GM23338 (cell line): ENCODE data around the gene UIMC1. TPM values are rescaled to one million over a fixed set of nuclear protein-coding genes. Genes with fewer than 3 reads are reported as not detected.

ENCODE experiments used
- ATAC-seq: fragments of 200-7000 bp; cut with Tn5 transposase; 3 replicates; pipeline ENCODE4 v1.9.1; 2020
- DNase-seq: peaks from one replicate; pipeline ENCODE4 v3.0.0-alpha.2; 2015; ENCODE audit warnings: low spot score
- H2AFZ ChIP-seq: fragments of 200-600 bp; sonication (generic); 2 replicates; pipeline ENCODE4 v1.8.0; 2016; ENCODE audit warnings: antibody characterized with exemption, mild to moderate bottlenecking, moderate library complexity
- H3F3A ChIP-seq: fragments of 200-600 bp; sonication (generic); replicated peaks from 2 replicates; pipeline ENCODE4 v1.8.0; 2017; ENCODE audit warnings: antibody characterized with exemption, mixed run types, low read depth
- H3K27ac ChIP-seq: fragments of 200-600 bp; sonication (generic); 2 replicates; pipeline ENCODE4 v1.6.1; 2016; ENCODE audit warnings: low read depth
- H3K27me3 ChIP-seq: fragments of 200-600 bp; sonication (generic); 2 replicates; pipeline ENCODE4 v1.8.0; 2016; ENCODE audit warnings: mild to moderate bottlenecking, mixed run types, moderate library complexity; ENCODE audit not compliant: insufficient read depth
- H3K36me3 ChIP-seq: fragments of 200-600 bp; sonication (generic); 2 replicates; pipeline ENCODE4 v1.8.0; 2016; ENCODE audit warnings: mild to moderate bottlenecking; ENCODE audit not compliant: insufficient read depth
- H3K4me1 ChIP-seq: fragments of 200-600 bp; sonication (generic); 2 replicates; pipeline ENCODE4 v1.8.0; 2016; ENCODE audit warnings: mild to moderate bottlenecking, moderate library complexity; ENCODE audit not compliant: insufficient read depth
- H3K4me2 ChIP-seq: fragments of 200-600 bp; sonication (generic); 2 replicates; pipeline ENCODE4 v1.7.1; 2017; ENCODE audit warnings: mixed run types
- H3K4me3 ChIP-seq: fragments of 200-600 bp; sonication (generic); 2 replicates; pipeline ENCODE4 v1.6.1; 2016; ENCODE audit warnings: mixed run types
- H3K79me2 ChIP-seq: fragments of 200-600 bp; sonication (generic); replicated peaks from 2 replicates; pipeline ENCODE4 v1.8.0; 2017; ENCODE audit warnings: mild to moderate bottlenecking; ENCODE audit not compliant: insufficient read depth
- H3K9me2 ChIP-seq: fragments of 200-600 bp; sonication (generic); 2 replicates; pipeline ENCODE4 v1.8.0; 2017; ENCODE audit not compliant: insufficient read depth
- H4K20me1 ChIP-seq: fragments of 200-600 bp; sonication (generic); replicated peaks from 2 replicates; pipeline ENCODE4 v1.8.0; 2017; ENCODE audit warnings: mild to moderate bottlenecking; ENCODE audit not compliant: insufficient read depth
- H3K27ac Mint-ChIP-seq: 2 replicates; pipeline ENCODE4 v1.8.0; 2020; ENCODE audit warnings: inconsistent platforms, mild to moderate bottlenecking, moderate library complexity, mixed read lengths
- H3K27me3 Mint-ChIP-seq: 3 replicates; pipeline ENCODE4 v1.8.0; 2022; ENCODE audit warnings: low read depth, mild to moderate bottlenecking, moderate library complexity, mixed read lengths, inconsistent platforms; ENCODE audit not compliant: insufficient read depth, poor library complexity
- H3K36me3 Mint-ChIP-seq: 3 replicates; pipeline ENCODE4 v1.8.0; 2021; ENCODE audit warnings: low read depth, mild to moderate bottlenecking, inconsistent platforms, moderate library complexity, mixed read lengths
- H3K4me1 Mint-ChIP-seq: 3 replicates; pipeline ENCODE4 v1.8.0; 2020; ENCODE audit warnings: mild to moderate bottlenecking, inconsistent platforms, mixed read lengths
- H3K4me3 Mint-ChIP-seq: 3 replicates; pipeline ENCODE4 v1.8.0; 2021; ENCODE audit warnings: moderate library complexity, mild to moderate bottlenecking, inconsistent platforms, mixed read lengths
- H3K9me3 Mint-ChIP-seq: 3 replicates; pipeline ENCODE4 v1.8.0; 2020; ENCODE audit warnings: moderate library complexity, mild to moderate bottlenecking, inconsistent platforms, mixed read lengths
- CREB1 ChIP-seq: fragments of 250-450 bp; sonication (Bioruptor Pico); IDR thresholded peaks from 2 replicates; pipeline ENCODE4 v1.5.0; 2020; ENCODE audit warnings: low read depth, mild to moderate bottlenecking, moderate library complexity
- EZH2 ChIP-seq: fragments of 200-600 bp; sonication (generic); IDR thresholded peaks from one replicate; pipeline ENCODE4 v1.8.0; 2017; ENCODE audit warnings: antibody characterized with exemption, mild to moderate bottlenecking, low read depth; ENCODE audit not compliant: unreplicated experiment
- EZH2phosphoT487 ChIP-seq: fragments of 200-600 bp; sonication (generic); IDR thresholded peaks from one replicate; pipeline ENCODE4 v1.8.1; 2018; ENCODE audit warnings: antibody characterized with exemption; ENCODE audit not compliant: unreplicated experiment
- JUNB ChIP-seq: IDR thresholded peaks from one replicate; pipeline ENCODE4 v1.6.1; 2016; ENCODE audit warnings: antibody characterized with exemption; ENCODE audit not compliant: unreplicated experiment
- POLR2AphosphoS5 ChIP-seq: IDR thresholded peaks from 2 replicates; pipeline ENCODE4 v1.6.1; 2016; ENCODE audit warnings: antibody characterized with exemption, low read depth
- STAT1 ChIP-seq: IDR thresholded peaks from one replicate; pipeline ENCODE4 v1.6.1; 2016; ENCODE audit warnings: antibody characterized with exemption; ENCODE audit not compliant: unreplicated experiment
- ZNF114 ChIP-seq: fragments of 250-450 bp; sonication (Bioruptor Pico); IDR thresholded peaks from 2 replicates; pipeline ENCODE4 v1.5.0; 2020; ENCODE audit warnings: mild to moderate bottlenecking, moderate library complexity
- ZNF331 ChIP-seq: fragments of 250-450 bp; sonication (Bioruptor Pico); IDR thresholded peaks from 2 replicates; pipeline ENCODE4 v1.5.0; 2020; ENCODE audit warnings: low read depth, mild to moderate bottlenecking, moderate library complexity
- polyA plus RNA-seq: library from polyadenylated mRNA; unstranded; fragments of >200 nt; fragmentation: Nextera tagmentation; extraction: Ambion mirVana; gene quantifications from 2 replicates; pipeline ENCODE4 v1.2.1, GENCODE V29; 2016
- total RNA-seq: library from RNA; depleted of rRNA; stranded (reverse); fragments of >200 nt; shearing (Covaris generic); gene quantifications from 2 replicates; pipeline ENCODE4 v1.2.3, GENCODE V29; 2014
- TF ChIP-seq, protein P1 (sequence below): IDR thresholded peaks from one replicate; pipeline ENCODE4 v1.6.1; 2018; ENCODE audit warnings: antibody characterized with exemption; ENCODE audit not compliant: unreplicated experiment
- TF ChIP-seq, protein P2 (sequence below): IDR thresholded peaks from 2 replicates; pipeline ENCODE4 v1.6.1; 2016; ENCODE audit warnings: antibody characterized with exemption

UIMC1 gene
- total and polyA plus RNA-seq, 2 experiments from 2014 or later, result 36.4 to 40.1 TPM

DNA sequence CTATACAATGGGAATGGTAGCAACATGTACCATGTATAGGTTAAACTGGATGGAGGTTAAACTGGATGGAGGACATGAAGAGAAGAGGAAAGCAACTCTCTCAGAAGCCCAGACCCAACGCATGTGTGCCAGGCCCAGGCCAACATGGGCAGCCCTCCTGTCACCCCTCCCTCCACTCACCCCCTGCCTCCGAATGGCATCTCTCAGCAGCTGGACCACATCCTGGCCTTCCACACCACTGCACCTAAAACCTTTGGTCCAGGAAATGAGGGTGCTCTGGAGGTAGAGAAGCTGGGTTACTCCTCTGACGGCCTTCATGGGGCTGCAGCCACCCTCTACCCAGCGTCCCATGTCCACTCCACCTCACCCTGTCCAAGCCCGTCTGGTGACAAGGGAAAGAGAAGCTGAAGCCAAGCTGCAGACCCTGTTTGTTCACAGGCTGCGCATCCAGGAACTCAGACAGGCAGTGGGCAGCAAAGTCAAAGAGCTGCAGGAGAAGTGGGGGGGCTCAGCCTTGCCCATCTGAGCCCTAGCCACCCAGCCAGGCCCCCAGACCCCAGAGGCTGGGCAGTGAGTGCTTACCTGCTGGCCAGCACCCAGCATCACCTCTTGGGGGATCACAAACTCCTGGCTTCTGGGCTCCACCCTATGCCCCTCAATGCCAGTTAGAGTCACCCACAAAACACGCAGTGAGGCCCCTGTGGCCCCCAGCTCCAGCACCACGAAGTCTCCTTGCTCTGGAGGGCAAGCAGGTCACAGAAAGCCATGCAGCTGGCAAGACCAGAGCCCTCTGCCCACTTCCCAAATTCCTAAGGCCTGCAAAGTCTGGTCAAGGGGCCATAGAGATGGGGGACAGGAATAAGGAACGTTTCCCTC is 115.9 kb downstream of the UIMC1 start (continued):
- TF ChIP-seq, protein P1, sequence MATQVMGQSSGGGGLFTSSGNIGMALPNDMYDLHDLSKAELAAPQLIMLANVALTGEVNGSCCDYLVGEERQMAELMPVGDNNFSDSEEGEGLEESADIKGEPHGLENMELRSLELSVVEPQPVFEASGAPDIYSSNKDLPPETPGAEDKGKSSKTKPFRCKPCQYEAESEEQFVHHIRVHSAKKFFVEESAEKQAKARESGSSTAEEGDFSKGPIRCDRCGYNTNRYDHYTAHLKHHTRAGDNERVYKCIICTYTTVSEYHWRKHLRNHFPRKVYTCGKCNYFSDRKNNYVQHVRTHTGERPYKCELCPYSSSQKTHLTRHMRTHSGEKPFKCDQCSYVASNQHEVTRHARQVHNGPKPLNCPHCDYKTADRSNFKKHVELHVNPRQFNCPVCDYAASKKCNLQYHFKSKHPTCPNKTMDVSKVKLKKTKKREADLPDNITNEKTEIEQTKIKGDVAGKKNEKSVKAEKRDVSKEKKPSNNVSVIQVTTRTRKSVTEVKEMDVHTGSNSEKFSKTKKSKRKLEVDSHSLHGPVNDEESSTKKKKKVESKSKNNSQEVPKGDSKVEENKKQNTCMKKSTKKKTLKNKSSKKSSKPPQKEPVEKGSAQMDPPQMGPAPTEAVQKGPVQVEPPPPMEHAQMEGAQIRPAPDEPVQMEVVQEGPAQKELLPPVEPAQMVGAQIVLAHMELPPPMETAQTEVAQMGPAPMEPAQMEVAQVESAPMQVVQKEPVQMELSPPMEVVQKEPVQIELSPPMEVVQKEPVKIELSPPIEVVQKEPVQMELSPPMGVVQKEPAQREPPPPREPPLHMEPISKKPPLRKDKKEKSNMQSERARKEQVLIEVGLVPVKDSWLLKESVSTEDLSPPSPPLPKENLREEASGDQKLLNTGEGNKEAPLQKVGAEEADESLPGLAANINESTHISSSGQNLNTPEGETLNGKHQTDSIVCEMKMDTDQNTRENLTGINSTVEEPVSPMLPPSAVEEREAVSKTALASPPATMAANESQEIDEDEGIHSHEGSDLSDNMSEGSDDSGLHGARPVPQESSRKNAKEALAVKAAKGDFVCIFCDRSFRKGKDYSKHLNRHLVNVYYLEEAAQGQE, result no peak
- TF ChIP-seq EZH2phosphoT487, result no peak
- TF ChIP-seq JUNB, result no peak
- TF ChIP-seq, protein P2, sequence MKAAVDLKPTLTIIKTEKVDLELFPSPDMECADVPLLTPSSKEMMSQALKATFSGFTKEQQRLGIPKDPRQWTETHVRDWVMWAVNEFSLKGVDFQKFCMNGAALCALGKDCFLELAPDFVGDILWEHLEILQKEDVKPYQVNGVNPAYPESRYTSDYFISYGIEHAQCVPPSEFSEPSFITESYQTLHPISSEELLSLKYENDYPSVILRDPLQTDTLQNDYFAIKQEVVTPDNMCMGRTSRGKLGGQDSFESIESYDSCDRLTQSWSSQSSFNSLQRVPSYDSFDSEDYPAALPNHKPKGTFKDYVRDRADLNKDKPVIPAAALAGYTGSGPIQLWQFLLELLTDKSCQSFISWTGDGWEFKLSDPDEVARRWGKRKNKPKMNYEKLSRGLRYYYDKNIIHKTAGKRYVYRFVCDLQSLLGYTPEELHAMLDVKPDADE, result no peak

DNA sequence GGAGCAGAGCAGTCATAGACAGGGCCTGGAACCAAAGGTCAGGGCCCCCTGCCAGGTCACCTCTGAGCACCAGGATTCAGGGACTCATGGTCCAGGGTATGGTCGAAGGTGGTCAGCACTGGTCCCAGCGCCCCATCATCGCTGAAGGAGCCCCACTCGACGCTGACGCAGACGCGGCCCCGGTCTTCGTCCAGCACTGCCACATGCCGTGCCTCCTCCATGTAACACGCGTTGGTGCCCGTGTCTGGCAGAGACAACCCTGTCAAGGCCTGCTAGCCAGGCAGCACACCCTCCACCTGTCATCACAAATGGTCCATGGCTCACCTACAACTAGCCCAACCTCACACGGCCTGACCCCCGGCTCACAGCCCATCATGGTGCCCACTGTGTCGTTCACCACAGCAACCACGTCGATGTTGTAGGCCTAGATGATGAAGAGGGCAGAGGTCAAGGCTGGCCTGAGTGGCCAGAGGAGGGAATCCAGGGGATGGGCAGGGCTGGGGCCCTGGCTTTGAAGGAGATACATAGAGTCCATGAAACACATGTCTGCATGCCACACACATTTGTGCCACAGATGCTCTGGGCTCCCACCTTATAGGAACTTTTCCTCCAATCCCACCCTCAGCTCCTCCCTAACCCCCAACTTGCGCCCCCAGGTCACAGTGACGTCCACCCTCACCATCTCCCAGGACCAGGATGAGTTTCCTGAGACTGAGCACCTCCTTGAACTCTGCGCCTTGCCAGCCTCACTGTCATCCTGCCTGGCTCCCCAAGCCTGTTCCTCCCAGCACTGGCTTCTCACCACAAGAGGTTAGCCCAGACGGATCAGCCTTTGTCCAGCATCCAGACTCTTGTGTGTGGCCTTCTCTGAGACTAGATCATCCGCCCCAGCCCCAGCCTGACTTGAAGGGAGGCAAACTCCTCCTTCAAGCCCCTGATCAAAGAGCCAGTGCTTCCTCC is 117.0 kb downstream of the UIMC1 start:
- H3K4me1 ChIP-seq, result no peaks in the 10 kb centered on the region
- H4K20me1 ChIP-seq, result no peaks in the 10 kb centered on the region
- Mint-ChIP-seq H3K4me3 (no peak overlapping the region), H3K9me3 (no peaks in the 10 kb centered on the region), H3K4me1 (peaks cover 3% of the 10 kb centered on the region; the same call in 1 of the 3 replicates), H3K27me3 (peaks cover 9% of the 10 kb centered on the region), H3K36me3 (no peaks in the 10 kb centered on the region), H3K27ac (no peak overlapping the region)
- DNase-seq (no peak), ATAC-seq (no peak)
- no peak overlapping the region for H3K4me2 ChIP-seq
- H3K79me2 ChIP-seq, result no peaks in the 10 kb centered on the region
- no peak overlapping the region for H3K27ac ChIP-seq
- H3K27me3 ChIP-seq, result no peaks in the 10 kb centered on the region
- no peak overlapping the region for H3K4me3 ChIP-seq
- H2AFZ ChIP-seq, result no peak overlapping the region
- no peaks in the 10 kb centered on the region for H3F3A ChIP-seq
- H3K9me2 ChIP-seq, result no peaks in the 10 kb centered on the region
- H3K36me3 ChIP-seq, result no peaks in the 10 kb centered on the region
- no peak for TF ChIP-seq ZNF114 (CRISPR knock-in tag)
- TF ChIP-seq, protein P1, result no peak
- no peak for TF ChIP-seq POLR2AphosphoS5
- no peak for TF ChIP-seq STAT1
- no peak for TF ChIP-seq CREB1 (CRISPR knock-in tag)
- TF ChIP-seq EZH2, result no peak
- TF ChIP-seq, protein P2, result no peak
- no peak for TF ChIP-seq ZNF331 (CRISPR knock-in tag)
